Measurements from ENCODE around the gene MEF2D.

- TF ChIP-seq EZH2 (optimal IDR thresholded peaks at IDR 0.05; ENCODE audit: low read depth, low read length) (no peak), CTCF (IDR thresholded peaks at IDR 0.05; ENCODE audit: low read length) (no peak), EZH2phosphoT487 (IDR thresholded peaks at IDR 0.05; ENCODE audit: low read length) (no peak)
Measured at GRCh38 chr1:156464825-156465452, 35.6 kb downstream of the MEF2D start.

Data from MM.1S (cell line).